ENCODE data around the gene USP3. TPM values are rescaled to one million over a fixed set of nuclear protein-coding genes. Genes with fewer than 3 reads are reported as not detected.

Gene USP3
- total RNA-seq, 1 donor from 2014 or later: 39.5 TPM

GRCh38 chr15:63572749-63573464 lies 68.5 kb downstream of the USP3 start:
- H3K36me3 ChIP-seq: peaks cover 0 to 36% of the 10 kb centered on the region in 2 donors
- no peaks in the 10 kb centered on the region for H3K4me1 ChIP-seq
- no peak for DNase-seq (ENCODE audit: extremely low spot score in 2 of 2)
- H3K9me3 ChIP-seq: no peaks in the 10 kb centered on the region
- intact Hi-C loops (cut with DNase I): no loop called here
- H3K4me3 ChIP-seq: no peak overlapping the region
- TF ChIP-seq POLR2AphosphoS5 (IDR thresholded peaks at IDR 0.05; ENCODE audit: insufficient read depth in 1 of 2, low read depth in 1 of 2) (no peak), CTCF (IDR thresholded peaks at IDR 0.05) (no peak), POLR2A (IDR thresholded peaks at IDR 0.05) (no peak)
- H3K27me3 ChIP-seq: no peaks in the 10 kb centered on the region
- no peak overlapping the region for H3K27ac ChIP-seq

GRCh38 chr15:63573533-63573932 lies 69.1 kb downstream of the USP3 start:
- H3K36me3 ChIP-seq: peaks cover 0 to 31% of the 10 kb centered on the region in 2 donors
- no peak for DNase-seq (ENCODE audit: extremely low spot score in 2 of 2)
- no peak overlapping the region for H3K27ac ChIP-seq
- no peaks in the 10 kb centered on the region for H3K4me1 ChIP-seq
- H3K9me3 ChIP-seq: no peaks in the 10 kb centered on the region
- intact Hi-C loops (cut with DNase I): no loop called here
- no peak overlapping the region for H3K4me3 ChIP-seq
- H3K27me3 ChIP-seq: no peaks in the 10 kb centered on the region
- TF ChIP-seq POLR2AphosphoS5 (IDR thresholded peaks at IDR 0.05; ENCODE audit: insufficient read depth in 1 of 2, low read depth in 1 of 2): no peak
- no peak for TF ChIP-seq CTCF (IDR thresholded peaks at IDR 0.05)
- TF ChIP-seq POLR2A (IDR thresholded peaks at IDR 0.05): no peak

GRCh38 chr15:63575312-63575711 lies 70.9 kb downstream of the USP3 start:
- H3K4me1 ChIP-seq: no peaks in the 10 kb centered on the region
- no peaks in the 10 kb centered on the region for H3K9me3 ChIP-seq
- peaks cover 0 to 24% of the 10 kb centered on the region in 2 donors for H3K36me3 ChIP-seq
- H3K27ac ChIP-seq: no peak overlapping the region
- intact Hi-C loops (cut with DNase I): no loop called here
- no peak for DNase-seq (ENCODE audit: extremely low spot score in 2 of 2)
- no peak overlapping the region for H3K4me3 ChIP-seq
- H3K27me3 ChIP-seq: no peaks in the 10 kb centered on the region
- TF ChIP-seq CTCF (IDR thresholded peaks at IDR 0.05) (no peak), POLR2A (IDR thresholded peaks at IDR 0.05) (no peak), POLR2AphosphoS5 (IDR thresholded peaks at IDR 0.05; ENCODE audit: insufficient read depth in 1 of 2, low read depth in 1 of 2) (no peak)

GRCh38 chr15:63576441-63576840 lies 72.0 kb downstream of the USP3 start:
- Histone ChIP-seq H3K9me3 (no peaks in the 10 kb centered on the region), H3K36me3 (peaks cover 0 to 21% of the 10 kb centered on the region in 2 donors), H3K4me1 (no peaks in the 10 kb centered on the region), H3K27ac (no peak overlapping the region), H3K4me3 (no peak overlapping the region), H3K27me3 (no peaks in the 10 kb centered on the region)
- TF ChIP-seq POLR2AphosphoS5 (IDR thresholded peaks at IDR 0.05; ENCODE audit: insufficient read depth in 1 of 2, low read depth in 1 of 2) (no peak), POLR2A (IDR thresholded peaks at IDR 0.05) (no peak), CTCF (IDR thresholded peaks at IDR 0.05) (no peak)
- DNase-seq (ENCODE audit: extremely low spot score in 2 of 2): no peak
- intact Hi-C loops (cut with DNase I): no loop called here

- no peak for DNase-seq (ENCODE audit: extremely low spot score in 2 of 2)
- no peaks in the 10 kb centered on the region for H3K9me3 ChIP-seq
- intact Hi-C loops (cut with DNase I): no loop called here
- H3K4me3 ChIP-seq: no peak overlapping the region
- TF ChIP-seq POLR2AphosphoS5 (IDR thresholded peaks at IDR 0.05; ENCODE audit: insufficient read depth in 1 of 2, low read depth in 1 of 2) (no peak), POLR2A (IDR thresholded peaks at IDR 0.05) (no peak), CTCF (IDR thresholded peaks at IDR 0.05) (no peak)
- H3K36me3 ChIP-seq: peaks cover 0 to 5% of the 10 kb centered on the region in 2 donors
- no peaks in the 10 kb centered on the region for H3K4me1 ChIP-seq
- H3K27me3 ChIP-seq: no peaks in the 10 kb centered on the region
- no peak overlapping the region for H3K27ac ChIP-seq
These were observed 77.8 kb downstream of the USP3 start for GRCh38 chr15:63582179-63582578.
